Glutamatergic neuron (in vitro differentiated cells): ENCODE data around the gene PNPLA2. TPM values are rescaled to one million over a fixed set of nuclear protein-coding genes. Genes with fewer than 3 reads are reported as not detected.

Source experiments
- DNase-seq: peaks from one replicate; pipeline ENCODE4 v3.0.0; 2022
- H3K27ac Mint-ChIP-seq: one replicate; pipeline ENCODE4 v1.8.0; 2020; ENCODE audit warnings: mild to moderate bottlenecking, mixed read lengths, inconsistent platforms; ENCODE audit not compliant: unreplicated experiment
- H3K27me3 Mint-ChIP-seq: one replicate; pipeline ENCODE4 v1.8.0; 2020; ENCODE audit warnings: mild to moderate bottlenecking, moderate library complexity, mixed read lengths, inconsistent platforms; ENCODE audit not compliant: unreplicated experiment
- H3K36me3 Mint-ChIP-seq: one replicate; pipeline ENCODE4 v1.8.0; 2020; ENCODE audit warnings: mild to moderate bottlenecking, mixed read lengths, inconsistent platforms; ENCODE audit not compliant: unreplicated experiment
- H3K4me1 Mint-ChIP-seq: one replicate; pipeline ENCODE4 v1.8.0; 2020; ENCODE audit warnings: mild to moderate bottlenecking, low read depth, mixed read lengths, inconsistent platforms; ENCODE audit not compliant: unreplicated experiment
- H3K4me3 Mint-ChIP-seq: one replicate; pipeline ENCODE4 v1.8.0; 2020; ENCODE audit warnings: mild to moderate bottlenecking, mixed read lengths, inconsistent platforms; ENCODE audit not compliant: unreplicated experiment
- H3K9me3 Mint-ChIP-seq: one replicate; pipeline ENCODE4 v1.8.0; 2020; ENCODE audit warnings: mild to moderate bottlenecking, moderate library complexity, mixed read lengths, inconsistent platforms; ENCODE audit not compliant: unreplicated experiment
- CTCF ChIP-seq: fragments of 200-600 bp; sonication (generic); IDR thresholded peaks from one replicate; pipeline ENCODE4 v1.5.0; 2021; ENCODE audit not compliant: partially characterized antibody, unreplicated experiment
- total RNA-seq: library from RNA; stranded (reverse); fragmentation: NEBNext Ultra II Directional; extraction: Animal tissue kit (Norgen Biotek cat#: 25700); gene quantifications from one replicate; pipeline ENCODE4 v1.2.1, GENCODE V29; 2021; ENCODE audit not compliant: unreplicated experiment

Gene PNPLA2
- total RNA-seq, 1 donor from 2014 or later: 32.3 TPM

DNA sequence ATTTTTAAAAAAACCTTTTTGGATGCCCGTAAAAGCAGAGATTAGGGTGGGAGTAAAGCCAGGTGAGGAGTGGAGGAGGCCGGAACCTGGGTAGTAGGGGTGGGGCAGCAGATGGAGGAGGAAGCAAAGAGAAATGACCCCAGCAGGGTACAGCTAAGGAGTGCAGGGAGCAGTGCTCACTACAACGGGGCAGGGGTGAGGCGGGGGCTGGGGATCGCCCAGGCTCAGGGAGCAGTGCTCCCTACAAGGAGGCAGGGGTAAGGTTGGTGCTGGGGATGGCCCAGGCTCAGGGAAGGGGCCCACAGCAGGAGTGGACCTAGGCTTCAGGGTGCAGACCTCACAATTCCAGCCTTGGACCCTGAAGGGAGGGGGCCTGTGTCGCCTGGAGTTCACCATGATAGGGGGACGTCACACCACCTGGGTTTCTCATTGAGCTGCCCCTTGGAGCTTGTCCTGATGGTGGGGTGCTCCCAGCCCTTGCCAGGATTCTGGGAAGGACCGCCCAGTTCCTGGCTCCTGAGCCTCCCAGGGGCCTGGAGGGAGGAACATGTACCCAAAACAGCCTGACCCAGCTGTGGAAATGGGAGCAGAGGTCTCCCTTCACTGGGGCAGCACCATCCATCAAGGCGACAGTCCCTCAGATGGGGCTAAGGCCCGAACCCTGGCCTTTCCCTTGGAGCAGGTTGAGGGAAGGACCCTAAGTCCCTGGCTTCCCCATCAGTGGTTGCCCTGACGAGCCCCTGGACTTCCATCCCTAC lies 2.9 kb upstream of the PNPLA2 start:
- Mint-ChIP-seq H3K4me3 (no peak overlapping the region), H3K9me3 (peaks cover 4% of the 10 kb centered on the region), H3K36me3 (no peaks in the 10 kb centered on the region), H3K27ac (no peak overlapping the region), H3K4me1 (peaks cover 7% of the 10 kb centered on the region), H3K27me3 (peaks cover 4% of the 10 kb centered on the region)
- TF ChIP-seq CTCF: no peak
- DNase-seq: no peak

DNA sequence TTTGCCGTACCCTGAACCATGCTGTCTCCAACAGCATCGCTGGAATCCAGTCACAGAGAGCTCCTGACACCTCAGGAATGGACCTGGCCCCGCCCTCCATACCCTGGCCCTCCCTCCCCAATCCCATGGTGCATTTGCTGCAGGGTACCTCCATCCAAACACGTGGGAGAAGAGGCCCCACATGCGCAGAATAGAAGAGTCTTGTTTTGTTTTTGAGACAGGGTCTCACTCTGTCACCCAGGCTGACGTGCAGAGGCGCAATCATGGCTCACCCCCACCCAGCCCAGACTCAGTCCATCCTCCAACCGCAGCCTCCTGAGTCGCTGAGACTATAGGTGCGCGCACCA lies 2.3 kb upstream of the PNPLA2 start:
- TF ChIP-seq CTCF: no peak
- no peak overlapping the region for H3K27ac Mint-ChIP-seq
- H3K4me1 Mint-ChIP-seq: peaks cover 2% of the 10 kb centered on the region
- no peaks in the 10 kb centered on the region for H3K36me3 Mint-ChIP-seq
- H3K4me3 Mint-ChIP-seq: no peak overlapping the region
- H3K27me3 Mint-ChIP-seq: peaks cover 4% of the 10 kb centered on the region
- peak; percentile 17 for DNase-seq
- H3K9me3 Mint-ChIP-seq: peaks cover under 1% of the 10 kb centered on the region

GRCh38 chr11:819129-819931 lies 616 bp downstream of the PNPLA2 start:
- no peak for TF ChIP-seq CTCF
- DNase-seq: peak; percentile 93
- Mint-ChIP-seq H3K27ac (no peak overlapping the region), H3K27me3 (peaks cover 8% of the 10 kb centered on the region), H3K4me1 (no peaks in the 10 kb centered on the region), H3K36me3 (no peaks in the 10 kb centered on the region), H3K4me3 (no peak overlapping the region), H3K9me3 (no peaks in the 10 kb centered on the region)

DNA sequence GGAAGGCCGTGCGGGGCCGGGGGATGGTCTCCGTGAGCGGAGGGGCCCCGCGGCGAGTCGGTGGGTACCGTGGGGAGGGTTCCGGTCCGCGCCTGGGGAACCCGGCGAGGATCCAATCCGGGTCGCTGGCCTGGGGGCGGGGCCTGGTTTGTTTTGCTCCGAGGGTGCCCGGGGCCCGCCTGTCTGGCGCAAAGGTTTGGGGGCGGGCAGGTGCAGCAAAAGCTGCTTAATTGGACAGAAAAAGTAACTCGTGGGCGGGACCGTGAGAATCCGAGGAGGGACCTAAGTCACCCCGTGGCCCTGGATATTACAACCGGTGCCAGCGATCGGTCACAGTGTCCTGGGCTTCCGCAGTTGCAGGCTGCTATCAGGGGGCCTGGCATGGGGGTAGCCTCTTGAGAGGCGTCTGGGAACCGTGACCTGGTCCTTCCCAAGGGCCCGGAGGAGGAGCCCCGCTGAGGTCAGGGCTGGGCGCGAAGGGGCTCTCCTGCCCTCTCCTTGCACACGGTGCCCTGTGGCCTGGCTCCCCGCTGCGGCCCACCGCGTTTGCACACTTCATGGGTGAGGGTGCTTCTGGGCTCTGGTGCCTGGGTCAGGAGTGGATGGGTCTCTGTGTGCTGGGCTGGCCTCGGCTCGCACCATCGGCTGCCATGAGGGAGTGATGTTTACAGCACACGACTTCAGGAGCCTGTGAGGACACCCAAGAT lies 1.4 kb downstream of the PNPLA2 start:
- peak overlapping the region; percentile 84 for H3K4me3 Mint-ChIP-seq
- H3K4me1 Mint-ChIP-seq: no peaks in the 10 kb centered on the region
- no peak overlapping the region for H3K27ac Mint-ChIP-seq
- no peaks in the 10 kb centered on the region for H3K36me3 Mint-ChIP-seq
- DNase-seq: peak; percentile 61
- H3K27me3 Mint-ChIP-seq: peaks cover 8% of the 10 kb centered on the region
- no peak for TF ChIP-seq CTCF
- H3K9me3 Mint-ChIP-seq: no peaks in the 10 kb centered on the region
